Psoas muscle (tissue), 8 donors: Measurements from ENCODE around the gene RNF7. TPM values are rescaled to one million over a fixed set of nuclear protein-coding genes. Genes with fewer than 3 reads are reported as not detected.

Source experiments
- ATAC-seq, 4 donors: fragments of 200-7000 bp; cut with Tn5 transposase; one replicate each; pipeline ENCODE4 v1.9.1; 2020; ENCODE audit warnings: moderate library complexity in 3 of 4, mild to moderate bottlenecking in 2 of 4
- DNase-seq, 2 donors: peaks; one replicate each; pipeline ENCODE4 v3.0.0-alpha.2; 2020
- H3K27ac ChIP-seq: fragments of 200-600 bp; one replicate; pipeline ENCODE4 v1.8.0; 2022
- H3K27me3 ChIP-seq, 3 donors: fragments of 200-600 bp in 1 of 3; one replicate each; pipeline versions ENCODE4 v1.6.1 to v1.8.0; 2013 to 2022; ENCODE audit warnings: low read length in 2 of 3, mild to moderate bottlenecking in 2 of 3, moderate library complexity in 1 of 3; ENCODE audit not compliant: insufficient read depth in 3 of 3
- H3K36me3 ChIP-seq, 2 donors: fragments of 200-600 bp in 1 of 2; one replicate each; pipeline versions ENCODE4 v1.6.1 to v1.8.0; 2013 to 2022; ENCODE audit warnings: low read depth in 1 of 2, mild to moderate bottlenecking in 1 of 2, moderate library complexity in 1 of 2; ENCODE audit not compliant: insufficient read depth in 1 of 2
- H3K4me1 ChIP-seq: fragments of 200-600 bp; one replicate; pipeline ENCODE4 v1.8.0; 2022
- H3K4me3 ChIP-seq: fragments of 200-600 bp; one replicate; pipeline ENCODE4 v1.8.0; 2022; ENCODE audit warnings: mild to moderate bottlenecking
- H3K9me3 ChIP-seq: fragments of 200-600 bp; one replicate; pipeline ENCODE4 v1.8.0; 2022
- WGBS, 3 donors: extraction: QIAGEN DNeasy Blood & Tissue Kit; methylation state at CpG; one replicate each; pipeline versions ENCODE4 v1.1.6 to v1.1.7; 2013; 5-methylcytosine and 5-hydroxymethylcytosine counted together
- intact Hi-C, 2 donors: fragments of 100-400 bp; cut with DNase I; formaldehyde crosslinking; loops; one replicate each; pipeline versions ENCODE4 v1.11.0 to v1.14.2; 2022
- polyA plus RNA-seq, 3 donors: library from polyadenylated mRNA; stranded (reverse); fragments of 200-250 nt; gene quantifications; one replicate each; pipeline ENCODE4 v1.2.3, GENCODE V29; 2013
- total RNA-seq, 4 donors: library from RNA; stranded (reverse); fragmentation: NEBNext Ultra II Directional in 2 of 4; extraction: Animal tissue kit (Norgen Biotek cat#: 25700) in 2 of 4; gene quantifications; one replicate each; pipeline versions ENCODE4 v1.2.1 to v1.2.4, GENCODE V29; 2021 to 2023
- TF ChIP-seq, protein P1 (sequence below): fragments of 200-600 bp; IDR thresholded peaks from one replicate; pipeline ENCODE4 v1.8.0; 2022; ENCODE audit warnings: antibody characterized with exemption
- donor health status: healthy with polysubstance abuse.
- donor health status: DM: no; HTN: no; CAD: no; lungs with moderate emphysema.
- donor health status: Bipolar disorder and iron deficiency.
- donor health status: healthy.
- donor health status: DM: yes; HTN: yes; CAD: no.
- donor health status: DM: no; HTN: no; CAD: no.
- donor health status: DM: no; HTN: no; CAD: no.
- donor health status: DM: yes; HTN: yes; CAD: no.

RNF7 gene
- total and polyA plus RNA-seq, 7 donors, result 87.1 to 191 (median 113) TPM

DNA sequence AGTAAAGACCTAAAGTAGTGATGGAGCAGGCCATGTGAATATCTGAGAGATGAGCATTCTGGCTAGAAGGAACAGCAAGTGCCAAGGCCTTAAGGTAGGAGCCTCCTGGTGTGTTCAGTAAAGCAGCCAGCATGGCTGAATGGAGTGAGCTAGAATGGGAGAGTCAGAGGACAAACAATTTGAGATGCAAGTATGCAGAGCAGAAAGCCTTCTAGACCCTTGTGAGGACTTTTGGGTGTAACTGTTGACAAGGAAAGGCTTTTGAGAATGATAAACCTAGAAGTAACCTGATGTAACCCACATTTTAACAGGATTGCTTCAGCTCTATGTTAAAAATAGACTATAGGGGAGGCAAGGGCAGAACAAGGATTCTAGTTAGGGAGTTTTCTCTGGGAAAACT is 14.8 kb upstream of the RNF7 start:
- ATAC-seq, result no peak
- TF ChIP-seq, protein P1, sequence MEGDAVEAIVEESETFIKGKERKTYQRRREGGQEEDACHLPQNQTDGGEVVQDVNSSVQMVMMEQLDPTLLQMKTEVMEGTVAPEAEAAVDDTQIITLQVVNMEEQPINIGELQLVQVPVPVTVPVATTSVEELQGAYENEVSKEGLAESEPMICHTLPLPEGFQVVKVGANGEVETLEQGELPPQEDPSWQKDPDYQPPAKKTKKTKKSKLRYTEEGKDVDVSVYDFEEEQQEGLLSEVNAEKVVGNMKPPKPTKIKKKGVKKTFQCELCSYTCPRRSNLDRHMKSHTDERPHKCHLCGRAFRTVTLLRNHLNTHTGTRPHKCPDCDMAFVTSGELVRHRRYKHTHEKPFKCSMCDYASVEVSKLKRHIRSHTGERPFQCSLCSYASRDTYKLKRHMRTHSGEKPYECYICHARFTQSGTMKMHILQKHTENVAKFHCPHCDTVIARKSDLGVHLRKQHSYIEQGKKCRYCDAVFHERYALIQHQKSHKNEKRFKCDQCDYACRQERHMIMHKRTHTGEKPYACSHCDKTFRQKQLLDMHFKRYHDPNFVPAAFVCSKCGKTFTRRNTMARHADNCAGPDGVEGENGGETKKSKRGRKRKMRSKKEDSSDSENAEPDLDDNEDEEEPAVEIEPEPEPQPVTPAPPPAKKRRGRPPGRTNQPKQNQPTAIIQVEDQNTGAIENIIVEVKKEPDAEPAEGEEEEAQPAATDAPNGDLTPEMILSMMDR, result no peak

DNA sequence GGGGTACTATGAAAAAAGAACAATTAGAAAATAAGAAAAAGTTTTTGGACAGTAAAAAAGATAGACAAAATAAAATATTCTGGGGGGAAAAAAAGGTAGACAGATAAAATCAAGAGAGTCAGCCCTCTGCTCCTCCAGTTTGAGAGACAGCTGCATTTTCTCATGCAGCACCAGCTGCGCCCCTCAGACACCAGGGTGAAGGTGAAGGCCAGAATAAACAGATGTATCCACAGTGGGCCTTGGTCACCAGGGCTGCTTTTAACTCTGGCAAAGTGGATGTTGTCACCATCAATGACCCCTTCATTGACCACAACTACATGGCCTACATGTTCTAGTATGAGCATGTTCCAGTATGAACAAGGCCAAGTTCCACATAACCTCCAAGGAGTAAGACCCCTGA is 13.9 kb upstream of the RNF7 start:
- WGBS, 3 donors, result 88 to 100% (median 100%) methylated on average over 1 of the region's 1 CpG
- H3K36me3 ChIP-seq, result no peaks in the 10 kb centered on the region
- intact Hi-C loops, result no loop called here
- H3K4me1 ChIP-seq, result no peaks in the 10 kb centered on the region
- H3K27me3 ChIP-seq, result peaks cover 0 to 2% (median 0%) of the 10 kb centered on the region in 3 donors
- H3K9me3 ChIP-seq, result no peaks in the 10 kb centered on the region
- DNase-seq (no peak), ATAC-seq (no peak)
- H3K27ac ChIP-seq, result no peak overlapping the region
- no peak overlapping the region for H3K4me3 ChIP-seq
- TF ChIP-seq, protein P1, result no peak

More for the DNA sequence above, 14.8 kb upstream of the RNF7 start:
- H3K36me3 ChIP-seq, result no peaks in the 10 kb centered on the region
- H3K4me3 ChIP-seq, result no peak overlapping the region
- no peak overlapping the region for H3K27ac ChIP-seq
- H3K27me3 ChIP-seq, result peaks cover 0 to 2% (median 0%) of the 10 kb centered on the region in 3 donors
- intact Hi-C loops, result no loop called here
- DNase-seq, result no peak
- no peaks in the 10 kb centered on the region for H3K9me3 ChIP-seq
- H3K4me1 ChIP-seq, result no peaks in the 10 kb centered on the region

DNA sequence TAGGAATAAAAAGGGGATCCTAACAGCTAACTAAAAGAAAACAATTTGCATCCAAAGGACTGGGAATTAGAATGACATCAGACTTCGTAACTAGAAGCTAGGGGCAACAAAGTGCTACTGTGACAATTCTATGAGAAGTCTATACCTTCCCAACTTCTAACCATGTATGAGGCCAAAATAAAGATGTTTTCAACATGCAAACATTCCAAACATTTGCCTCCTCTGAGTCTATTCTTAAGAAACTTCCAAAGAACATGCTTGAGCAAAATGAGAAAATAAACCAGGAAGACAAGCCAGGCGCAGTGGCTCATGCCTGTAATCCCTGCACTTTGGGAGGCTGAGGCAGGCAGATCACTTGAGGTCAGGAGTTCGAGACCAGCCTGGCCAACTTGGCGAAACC is 13.1 kb upstream of the RNF7 start:
- H3K27ac ChIP-seq, result no peak overlapping the region
- ATAC-seq (no peak), DNase-seq (no peak)
- TF ChIP-seq, protein P1, result no peak
- intact Hi-C loops, result no loop called here
- no peak overlapping the region for H3K4me3 ChIP-seq
- no peaks in the 10 kb centered on the region for H3K4me1 ChIP-seq
- no peaks in the 10 kb centered on the region for H3K9me3 ChIP-seq
- peaks cover 0 to 2% (median 0%) of the 10 kb centered on the region in 3 donors for H3K27me3 ChIP-seq
- no peaks in the 10 kb centered on the region for H3K36me3 ChIP-seq
- WGBS, 3 donors, result 96% methylated on average over 4 of the region's 4 CpGs

DNA sequence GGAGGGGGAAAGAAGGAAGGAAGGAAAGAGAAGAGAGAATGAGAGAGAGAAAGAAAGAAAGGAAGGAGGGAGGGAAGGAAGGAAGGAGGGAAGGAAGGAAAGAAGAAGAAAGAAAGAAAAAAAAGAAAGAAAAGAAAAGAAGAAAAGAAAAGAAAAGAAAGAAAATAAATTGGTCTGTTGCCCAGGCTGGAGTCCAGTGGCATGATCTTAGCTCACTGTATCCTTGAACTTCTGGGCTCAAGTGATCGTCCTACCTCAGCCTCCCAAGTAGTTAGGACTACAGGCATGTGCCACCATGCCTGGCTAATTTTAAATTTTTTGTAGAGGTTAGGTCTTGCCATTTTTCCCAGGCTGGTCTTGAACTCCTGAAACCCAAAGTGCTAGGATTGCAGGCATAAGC is 11.6 kb upstream of the RNF7 start:
- H3K27me3 ChIP-seq, result peaks cover 0 to 2% (median 0%) of the 10 kb centered on the region in 3 donors
- H3K4me3 ChIP-seq, result no peak overlapping the region
- ATAC-seq (no peak), DNase-seq (no peak)
- H3K36me3 ChIP-seq, result no peaks in the 10 kb centered on the region
- no peaks in the 10 kb centered on the region for H3K9me3 ChIP-seq
- no peaks in the 10 kb centered on the region for H3K4me1 ChIP-seq
- 72 to 86% (median 76%) methylated on average over 1 of the region's 1 CpG for WGBS, 3 donors
- H3K27ac ChIP-seq, result no peak overlapping the region
- TF ChIP-seq, protein P1, result no peak
- intact Hi-C loops, result no loop called here

DNA sequence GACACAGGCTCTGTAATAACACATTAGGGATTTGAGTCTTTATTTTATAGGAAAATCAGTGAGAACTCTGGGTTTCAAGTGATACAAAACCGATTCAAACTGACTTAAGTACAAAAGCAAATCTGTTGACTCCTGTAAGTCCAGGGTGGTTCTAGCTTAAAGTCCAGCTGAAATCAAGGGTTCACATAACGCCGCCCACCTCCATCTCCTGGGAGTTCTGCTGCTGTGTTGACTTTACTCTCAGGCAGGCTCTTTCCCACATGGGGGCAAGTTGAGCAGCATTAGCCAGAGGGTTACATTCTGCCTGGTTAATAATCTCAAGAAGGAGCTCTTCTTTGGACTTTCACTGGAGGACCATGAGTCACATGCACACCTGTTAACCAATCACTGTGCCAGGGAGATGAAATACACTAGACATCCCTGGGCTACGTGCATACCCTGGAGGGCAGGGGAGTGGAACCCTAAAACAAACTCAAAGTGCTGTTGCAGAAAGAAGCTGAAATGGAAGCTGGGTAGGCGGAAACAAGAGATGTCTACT is 9.7 kb upstream of the RNF7 start:
- ATAC-seq (no peak), DNase-seq (no peak)
- intact Hi-C loops, result no loop called here
- Histone ChIP-seq H3K36me3 (no peaks in the 10 kb centered on the region), H3K27me3 (peaks cover 0 to 2% (median 0%) of the 10 kb centered on the region in 3 donors), H3K4me1 (no peaks in the 10 kb centered on the region), H3K27ac (no peak overlapping the region), H3K9me3 (no peaks in the 10 kb centered on the region), H3K4me3 (no peak overlapping the region)
- TF ChIP-seq, protein P1, result no peak
- 74 to 86% (median 81%) methylated on average over 5 of the region's 5 CpGs for WGBS, 3 donors
